H1 (cell line): Measurements from ENCODE around the gene GAR1. TPM values are rescaled to one million over a fixed set of nuclear protein-coding genes. Genes with fewer than 3 reads are reported as not detected.

Experiments used
- CTCF ChIA-PET: fragments of 300-600 bp; sonication (Branson Sonifier 250); formaldehyde crosslinking; loops from one replicate; lab custom pipeline; 2021; ENCODE audit not compliant: partially characterized antibody; lab: Charles Lee
- POLR2A ChIA-PET: fragments of 300-600 bp; sonication (Branson Sonifier 250); formaldehyde crosslinking; loops from one replicate; lab custom pipeline; 2021; ENCODE audit warnings: inconsistent platforms; ENCODE audit not compliant: partially characterized antibody; lab: Charles Lee
- DNase-seq, 2 experiments: peaks; one replicate each; pipeline versions ENCODE4 v3.0.0 to v3.0.0-alpha.2; 2010 to 2022; ENCODE audit warnings: low spot score in 2 of 2, low read depth in 1 of 2, mixed read lengths in 1 of 2
- FAIRE-seq: peaks from 2 replicates; lab custom pipeline; 2011; peaks lifted over from hg19 to GRCh38; lab: Jason Lieb, UNC
- H2AFZ ChIP-seq: 2 replicates; pipeline ENCODE4 v1.8.1; 2012; ENCODE audit warnings: low read length, inconsistent platforms
- H2AK5ac ChIP-seq: 2 replicates; pipeline ENCODE4 v1.6.1; 2013; ENCODE audit warnings: low read depth, low read length
- H2BK120ac ChIP-seq: replicated peaks from 2 replicates; pipeline ENCODE3; 2013; ENCODE audit warnings: low read depth, low read length, inconsistent platforms
- H2BK12ac ChIP-seq: 2 replicates; pipeline ENCODE4 v1.6.1; 2013; ENCODE audit warnings: low read depth, low read length
- H2BK15ac ChIP-seq: 2 replicates; pipeline ENCODE4 v1.6.1; 2013; ENCODE audit warnings: low read length
- H2BK20ac ChIP-seq: 2 replicates; pipeline ENCODE4 v1.6.1; 2013; ENCODE audit warnings: low read length
- H2BK5ac ChIP-seq: 2 replicates; pipeline ENCODE4 v1.6.1; 2013; ENCODE audit warnings: low read depth, low read length
- H3K14ac ChIP-seq: 2 replicates; pipeline ENCODE4 v1.6.1; 2013; ENCODE audit warnings: inconsistent platforms; ENCODE audit not compliant: insufficient read length
- H3K18ac ChIP-seq: 2 replicates; pipeline ENCODE4 v1.6.1; 2013; ENCODE audit warnings: low read length; ENCODE audit errors: extremely low read depth
- H3K23ac ChIP-seq: 2 replicates; pipeline ENCODE4 v1.6.1; 2013; ENCODE audit warnings: inconsistent platforms; ENCODE audit not compliant: insufficient read length
- H3K23me2 ChIP-seq: 2 replicates; pipeline ENCODE4 v1.6.1; 2013; ENCODE audit warnings: low read depth, low read length
- H3K27ac ChIP-seq: 2 replicates; pipeline ENCODE4 v1.6.1; 2011; ENCODE audit warnings: low read depth, low read length, inconsistent platforms
- H3K27me3 ChIP-seq, 4 experiments: replicated peaks in 1 of 4; 1 replicate in 1 of 4; 2 replicates in 3 of 4; pipeline versions ENCODE4 v1.6.1 to v1.8.1; 2011 to 2013; ENCODE audit warnings: low read length in 3 of 4, mild to moderate bottlenecking in 3 of 4, inconsistent platforms in 2 of 4, mixed read lengths in 2 of 4, moderate library complexity in 1 of 4; ENCODE audit not compliant: control insufficient read depth in 3 of 4, insufficient read depth in 3 of 4; ENCODE audit errors: extremely low read depth in 1 of 4
- H3K36me3 ChIP-seq, 4 experiments: 2 replicates each; pipeline versions ENCODE4 v1.6.1 to v1.8.1; 2011 to 2013; ENCODE audit warnings: mild to moderate bottlenecking in 4 of 4, low read length in 3 of 4, moderate library complexity in 2 of 4, control low read depth in 1 of 4, inconsistent platforms in 1 of 4; ENCODE audit not compliant: insufficient read depth in 4 of 4, control insufficient read depth in 2 of 4
- H3K4ac ChIP-seq: replicated peaks from 2 replicates; pipeline ENCODE3; 2013; ENCODE audit warnings: low read length, low read depth, mixed read lengths, inconsistent platforms; ENCODE audit not compliant: insufficient read length
- H3K4me1 ChIP-seq, 4 experiments: replicated peaks in 1 of 4; 1 replicate in 1 of 4; 2 replicates in 3 of 4; pipeline versions ENCODE4 v1.6.1 to v1.8.1; 2011 to 2013; ENCODE audit warnings: low read length in 3 of 4, inconsistent platforms in 2 of 4, mixed read lengths in 1 of 4; ENCODE audit not compliant: insufficient read depth in 4 of 4, control insufficient read depth in 3 of 4
- H3K4me2 ChIP-seq, 2 experiments: 2 replicates each; pipeline versions ENCODE4 v1.6.1 to v1.8.1; 2011 to 2013; ENCODE audit warnings: low read depth in 2 of 2, low read length in 2 of 2, control low read depth in 1 of 2, inconsistent platforms in 1 of 2, mild to moderate bottlenecking in 1 of 2; ENCODE audit not compliant: insufficient read depth in 1 of 2
- H3K4me3 ChIP-seq, 4 experiments: fragments of 200-600, 300-600 bp in 1 of 4; sonication (generic), shearing (Covaris generic), sonication (Bioruptor Twin) in 1 of 4; 2 replicates each; pipeline versions ENCODE4 v1.5.1 to v1.8.1; 2011 to 2016; ENCODE audit warnings: low read length in 4 of 4, low read depth in 3 of 4, control low read depth in 2 of 4, inconsistent platforms in 2 of 4, mild to moderate bottlenecking in 2 of 4, mixed read lengths in 1 of 4, moderate library complexity in 1 of 4; ENCODE audit not compliant: insufficient read depth in 2 of 4; ENCODE audit errors: extremely low read depth in 1 of 4
- H3K56ac ChIP-seq: replicated peaks from 2 replicates; pipeline ENCODE3; 2013; ENCODE audit warnings: low read depth, mild to moderate bottlenecking, mixed read lengths, low read length, inconsistent platforms; ENCODE audit not compliant: insufficient read length
- H3K79me1 ChIP-seq: 2 replicates; pipeline ENCODE4 v1.6.1; 2013; ENCODE audit warnings: low read depth, low read length, control low read depth
- H3K79me2 ChIP-seq, 2 experiments: 2 replicates each; pipeline versions ENCODE4 v1.6.1 to v1.8.1; 2012 to 2013; ENCODE audit warnings: low read length in 2 of 2, mild to moderate bottlenecking in 2 of 2, inconsistent platforms in 1 of 2; ENCODE audit not compliant: insufficient read depth in 2 of 2, control insufficient read depth in 1 of 2
- H3K9ac ChIP-seq, 4 experiments: replicated peaks in 1 of 4; 1 replicate in 1 of 4; 2 replicates in 3 of 4; pipeline versions ENCODE4 v1.6.1 to v1.8.1; 2011 to 2013; ENCODE audit warnings: low read depth in 3 of 4, low read length in 3 of 4, control low read depth in 2 of 4, mild to moderate bottlenecking in 2 of 4, moderate library complexity in 2 of 4, inconsistent platforms in 1 of 4; ENCODE audit errors: extremely low read depth in 1 of 4
- H3K9me3 ChIP-seq, 2 experiments: 2 replicates each; pipeline versions ENCODE4 v1.6.1 to v1.8.1; 2012 to 2013; ENCODE audit warnings: mild to moderate bottlenecking in 2 of 2, moderate library complexity in 2 of 2, control low read depth in 1 of 2, inconsistent platforms in 1 of 2, low read depth in 1 of 2, low read length in 1 of 2, mixed read lengths in 1 of 2; ENCODE audit not compliant: insufficient read depth in 2 of 2
- H4K20me1 ChIP-seq, 2 experiments: replicated peaks in 1 of 2; 2 replicates each; pipeline versions ENCODE3 to v1.8.1; 2011 to 2013; ENCODE audit warnings: inconsistent platforms in 2 of 2, low read length in 2 of 2, mild to moderate bottlenecking in 1 of 2; ENCODE audit not compliant: insufficient read depth in 2 of 2, control insufficient read depth in 1 of 2
- H4K5ac ChIP-seq: 2 replicates; pipeline ENCODE4 v1.6.1; 2013; ENCODE audit warnings: low read length, low read depth, mixed read lengths, inconsistent platforms; ENCODE audit not compliant: insufficient read length
- H4K8ac ChIP-seq: 2 replicates; pipeline ENCODE4 v1.8.0; 2013; ENCODE audit warnings: mild to moderate bottlenecking, moderate library complexity, low read length, inconsistent platforms; ENCODE audit not compliant: insufficient read depth; ENCODE audit errors: extremely low read depth
- H4K91ac ChIP-seq: replicated peaks from 2 replicates; pipeline ENCODE3; 2013; ENCODE audit warnings: low read length, mixed read lengths, inconsistent platforms; ENCODE audit not compliant: insufficient read length
- KDM4A ChIP-seq: IDR thresholded peaks from one replicate; pipeline ENCODE4 v1.7.1; 2012; ENCODE audit warnings: low read depth, mild to moderate bottlenecking, moderate library complexity, low read length, inconsistent platforms; ENCODE audit not compliant: severe bottlenecking
- SAP30 ChIP-seq: fragments of 300-600 bp; sonication (generic); IDR thresholded peaks from 2 replicates; pipeline ENCODE4 v1.7.1; 2012; ENCODE audit warnings: low read length, moderate library complexity, mild to moderate bottlenecking, inconsistent platforms; ENCODE audit not compliant: insufficient read depth, insufficient replicate concordance
- SRF ChIP-seq: IDR thresholded peaks from 2 replicates; pipeline ENCODE4 v1.6.1; 2011; ENCODE audit warnings: mild to moderate bottlenecking, low read depth, low read length, moderate library complexity
- TBP ChIP-seq: IDR thresholded peaks from 2 replicates; pipeline ENCODE4 v1.6.1; 2011; ENCODE audit warnings: low read depth, low read length, improper control_type of control experiment
- WGBS, 2 experiments: shearing (Covaris generic) in 1 of 2; methylation state at CpG; one replicate each; pipeline versions ENCODE4 v1.1.6 to v1.1.7; 2013 to 2015; ENCODE audit warnings: low lambda C conversion rate in 2 of 2, mixed read lengths in 2 of 2, inconsistent platforms in 1 of 2, low coverage in 1 of 2, missing lambda C conversion rate in 1 of 2; ENCODE audit not compliant: insufficient replicate concordance in 2 of 2, insufficient coverage in 1 of 2, insufficient read length in 1 of 2; ENCODE audit errors: extremely low coverage in 1 of 2, missing lambda C conversion rate in 1 of 2; 5-methylcytosine and 5-hydroxymethylcytosine counted together
- polyA plus RNA-seq, 7 experiments: library from polyadenylated mRNA; depleted of rRNA in 3 of 7; stranded (reverse) in 5 of 7; unstranded in 2 of 7; fragments of >200 nt in 5 of 7; fragments of 200-250 nt in 2 of 7; gene quantifications; 1 replicate in 5 of 7; 2 replicates in 1 of 7; 4 replicates in 1 of 7; pipeline versions ENCODE4 v1.2.1 to v1.2.3, GENCODE V29; 2011 to 2013; ENCODE audit warnings: missing spikeins in 2 of 7, mixed read lengths in 2 of 7
- total RNA-seq: library from RNA; stranded (reverse); fragmentation: NEBNext Ultra II Directional; extraction: Animal tissue kit (Norgen Biotek cat#: 25700); gene quantifications from 2 replicates; pipeline ENCODE4 v1.2.1, GENCODE V29; 2021

GAR1 gene
- total and polyA plus RNA-seq, 2 of the 8 experiments (the other 6 are each of a cell fraction or from before 2014, with no cell fraction given), result 14.5 to 37.5 TPM

DNA sequence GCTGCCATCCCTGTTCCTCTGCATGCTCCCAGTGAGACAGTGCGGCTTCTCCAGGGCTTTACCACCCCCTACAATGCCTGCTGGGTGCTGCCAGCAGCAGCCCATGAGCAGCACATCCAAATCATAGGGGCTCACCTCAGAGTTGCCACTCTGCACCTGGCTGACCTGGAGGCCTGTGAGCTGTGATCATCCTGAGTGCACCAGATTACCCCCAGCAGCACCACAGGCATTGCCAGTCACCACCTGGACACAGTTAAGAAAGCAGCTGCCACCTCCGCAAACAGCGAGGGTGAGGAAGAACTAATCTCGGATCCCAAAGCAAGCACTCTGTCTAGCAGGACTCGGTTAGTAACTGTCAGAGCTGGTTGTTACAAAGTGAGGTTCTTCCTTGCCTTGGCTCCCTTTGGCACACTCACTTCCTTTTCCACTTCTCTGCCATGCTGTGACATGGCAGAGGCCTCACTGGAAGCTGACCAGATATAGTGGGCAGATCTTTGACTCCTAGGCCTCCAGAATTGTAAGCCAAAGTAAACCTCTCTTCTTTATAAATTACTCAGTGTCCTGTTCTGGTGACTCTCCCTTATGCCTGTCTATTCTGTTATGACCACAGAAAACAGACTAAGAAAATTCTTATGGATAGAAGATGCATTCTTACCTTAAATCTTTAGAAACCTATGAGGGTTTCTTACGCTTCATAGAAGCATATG is 57.5 kb downstream of the GAR1 start:
- ChIA-PET CTCF (interaction anchor here (0.7 to 1.1 kb wide), 2 partner anchors 97 to 126 kb away, joined by 3 read pairs; no protein-coding TSS in a partner anchor), POLR2A (no interaction called here)
- Histone ChIP-seq H3K9me3 (no peaks in the 10 kb centered on the region), H3K4ac (no peak overlapping the region), H3K14ac (no peak overlapping the region), H3K23ac (no peak overlapping the region), H3K4me3 (no peak overlapping the region), H3K4me2 (no peak overlapping the region), H4K91ac (no peak overlapping the region), H2AK5ac (no peak overlapping the region), H3K27ac (no peak overlapping the region), H2BK20ac (no peak overlapping the region), H4K20me1 (no peaks in the 10 kb centered on the region), H2BK12ac (no peak overlapping the region), H3K23me2 (no peaks in the 10 kb centered on the region), H3K79me2 (no peaks in the 10 kb centered on the region), H3K9ac (no peak overlapping the region), H2BK5ac (no peak overlapping the region), H3K4me1 (no peaks in the 10 kb centered on the region), H3K27me3 (no peaks in the 10 kb centered on the region), H4K8ac (no peak overlapping the region; the same call in 1 of the 2 replicates), H4K5ac (no peak overlapping the region), H3K56ac (no peak overlapping the region), H2AFZ (no peak overlapping the region), H3K18ac (no peak overlapping the region), H3K79me1 (no peaks in the 10 kb centered on the region), H3K36me3 (no peaks in the 10 kb centered on the region), H2BK120ac (no peak overlapping the region), H2BK15ac (no peak overlapping the region)
- 87% methylated on average over 6 of the region's 6 CpGs; no CpG with 5 or more reads in 1 of the 2 experiments for WGBS, 2 experiments
- TF ChIP-seq SRF (no peak), TBP (no peak), KDM4A (no peak), SAP30 (no peak)
- no peak for DNase-seq
- FAIRE-seq, result no peak
